HFF-Myc (cell line): Measurements from ENCODE around the gene TBC1D22B.

Experiments used
- DNase-seq: peaks from one replicate; pipeline ENCODE4 v3.0.0-alpha.2; 2011; ENCODE audit warnings: low read depth; ENCODE audit errors: extremely low read depth
- H3K4me3 ChIP-seq: replicated peaks from 2 replicates; pipeline ENCODE4 v1.5.1; 2011; ENCODE audit warnings: low read depth, mild to moderate bottlenecking, control low read depth, low read length
- CTCF ChIP-seq: IDR thresholded peaks from 2 replicates; pipeline ENCODE4 v1.5.1; 2012; ENCODE audit warnings: mild to moderate bottlenecking, low read depth, low read length, control low read depth; ENCODE audit errors: missing control alignments

TBC1D22B gene

DNA sequence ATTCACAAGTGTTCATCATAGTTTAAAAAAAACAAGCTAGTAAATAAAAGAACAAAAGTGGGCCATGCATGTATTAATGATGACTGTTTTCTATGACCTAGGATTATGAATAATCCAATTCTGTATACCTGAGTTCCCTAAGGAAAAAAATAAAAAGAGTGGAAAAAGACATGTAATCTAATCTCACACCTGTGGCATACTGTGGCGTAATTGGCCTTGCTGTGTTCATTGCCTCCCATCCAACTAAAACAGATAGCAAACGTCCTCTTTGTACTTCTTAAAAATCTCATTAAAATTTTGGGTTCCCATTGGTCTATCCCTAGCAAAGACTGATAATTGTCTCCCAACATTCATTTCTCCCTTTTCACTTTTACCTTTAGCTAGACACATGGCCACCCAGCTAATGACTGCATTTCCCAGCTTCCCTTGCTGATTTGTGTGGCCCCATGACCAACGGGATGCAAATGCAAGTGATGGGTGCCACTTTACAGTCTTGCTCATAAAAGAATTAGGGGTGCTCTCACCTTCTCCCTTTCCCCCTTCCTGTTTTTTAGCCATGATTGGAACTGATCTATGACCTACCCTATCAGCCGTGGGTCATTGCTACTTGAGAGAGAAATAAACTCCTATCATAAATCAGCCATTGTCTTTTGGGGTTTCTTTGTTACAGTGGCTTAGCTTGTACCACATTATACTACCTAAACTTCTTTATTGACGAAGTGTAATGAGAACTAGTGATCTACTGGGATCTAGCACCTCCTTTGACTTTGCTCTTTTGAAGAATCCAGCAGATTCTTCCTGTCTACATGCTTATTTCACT is 32.0 kb upstream of the TBC1D22B start:
- H3K4me3 ChIP-seq: no peak overlapping the region
- DNase-seq: no peak
- no peak for TF ChIP-seq CTCF

- TF ChIP-seq CTCF: no peak
- H3K4me3 ChIP-seq: no peak overlapping the region
- no peak for DNase-seq
Observed at GRCh38 chr6:37230104-37230503, 27.5 kb upstream of the TBC1D22B start.

DNA sequence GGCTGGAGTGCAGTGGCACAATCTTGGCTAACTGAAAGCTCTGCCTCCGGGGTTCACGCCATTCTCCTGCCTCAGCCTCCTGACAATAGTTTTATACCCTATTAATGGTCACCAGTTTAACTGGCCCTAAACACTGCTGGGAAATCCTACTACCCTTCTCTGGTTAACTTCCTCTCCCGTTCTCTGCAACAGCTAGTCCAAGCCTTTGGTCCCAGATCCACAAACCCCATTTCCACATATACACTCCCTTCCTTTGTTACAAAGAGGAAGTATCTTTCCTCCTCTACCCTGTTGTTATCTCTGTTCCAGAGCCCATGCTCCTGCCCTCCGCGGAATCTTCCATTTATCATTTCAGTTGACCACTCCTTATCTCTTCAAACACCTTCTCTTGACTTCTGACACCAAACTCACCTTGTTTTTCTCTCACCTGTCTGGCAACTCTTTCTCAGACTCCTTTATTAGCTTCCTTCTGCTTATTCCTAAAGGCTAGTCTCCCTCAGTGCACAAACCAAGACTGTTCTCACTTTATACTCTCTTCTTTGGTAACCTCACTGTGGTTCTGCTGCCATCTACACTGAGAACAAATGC is 25.0 kb upstream of the TBC1D22B start:
- H3K4me3 ChIP-seq: no peak overlapping the region
- no peak for TF ChIP-seq CTCF
- DNase-seq: no peak

DNA sequence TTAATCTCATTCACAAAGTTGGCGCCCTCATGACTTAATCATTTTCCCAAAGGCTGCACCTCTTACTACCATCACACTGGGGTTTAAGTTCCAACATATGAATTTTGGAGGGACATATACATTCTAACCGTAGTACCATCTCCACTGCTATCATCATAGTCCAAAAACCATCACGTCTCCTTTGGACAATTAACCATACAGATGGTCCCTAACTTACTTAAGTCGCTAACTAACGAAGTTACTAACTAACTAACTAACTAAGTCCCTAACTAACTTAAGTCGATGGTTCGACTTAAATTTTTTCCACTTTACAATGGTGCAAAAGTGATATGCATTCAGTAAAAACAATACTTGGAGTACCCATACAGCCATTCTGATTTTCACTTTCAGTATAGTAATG is 24.0 kb upstream of the TBC1D22B start:
- DNase-seq: no peak
- H3K4me3 ChIP-seq: no peak overlapping the region
- TF ChIP-seq CTCF: no peak

DNA sequence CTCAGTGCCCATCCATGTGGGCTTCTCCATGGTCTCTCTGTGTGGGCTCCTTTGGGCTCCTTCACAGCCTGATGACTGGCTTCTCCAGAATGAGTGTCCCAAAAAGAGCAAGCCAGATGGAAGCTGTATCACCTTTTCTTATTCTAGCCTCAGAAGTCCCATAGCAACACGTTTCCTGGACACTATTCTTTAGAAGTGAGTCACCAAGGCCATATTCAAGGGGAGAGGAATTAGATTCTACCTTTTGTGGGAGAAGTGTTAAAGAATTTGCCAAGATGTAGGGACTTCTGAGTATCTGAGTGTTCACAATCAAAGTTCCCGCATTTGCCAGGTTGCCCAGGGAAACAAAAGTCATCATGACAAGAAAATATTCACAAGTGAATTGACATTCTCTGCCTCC is 20.7 kb upstream of the TBC1D22B start:
- no peak for DNase-seq
- no peak overlapping the region for H3K4me3 ChIP-seq
- TF ChIP-seq CTCF: no peak

- DNase-seq: no peak
- no peak overlapping the region for H3K4me3 ChIP-seq
- no peak for TF ChIP-seq CTCF
Observed at GRCh38 chr6:37237789-37238188, 19.8 kb upstream of the TBC1D22B start.
